ENCODE measurements around the gene VPS52. TPM values are rescaled to one million over a fixed set of nuclear protein-coding genes. Genes with fewer than 3 reads are reported as not detected.
A peak's percentile ranks its signal among the peaks of the same experiment; 100 is the strongest.
"Not testable (repeated sequence)": the region's sequence is repeated elsewhere in the genome, so short reads cannot be mapped to it uniquely, and the experiment has no call there.

Gene VPS52
- total and polyA plus RNA-seq, 4 donors, result 37.3 to 59.9 (median 43.9) TPM

- Histone ChIP-seq H3K4me3 (no peak overlapping the region), H3K27ac (ENCODE audit: low read depth in 1 of 2, low read length in 1 of 2) (no peak overlapping the region), H3K9ac (ENCODE audit: insufficient read depth in 1 of 2, low read length in 2 of 2) (no peak overlapping the region), H3K9me3 (ENCODE audit: control insufficient read depth in 4 of 4, insufficient read depth in 3 of 4, low read length in 3 of 4) (peaks cover 0 to 1% (median 0%) of the 10 kb centered on the region in 4 donors), H3K36me3 (ENCODE audit: control insufficient read depth in 4 of 4, insufficient read depth in 4 of 4, low read length in 4 of 4) (peaks cover 8 to 28% (median 21%) of the 10 kb centered on the region in 4 donors), H3K4me1 (ENCODE audit: control insufficient read depth in 5 of 5, insufficient read depth in 5 of 5, low read length in 5 of 5) (peaks cover 0 to 16% (median 15%) of the 10 kb centered on the region in 5 donors), H3K27me3 (ENCODE audit: control insufficient read depth in 3 of 3, insufficient read depth in 3 of 3, low read length in 2 of 3) (no peaks in the 10 kb centered on the region)
- no peak for TF ChIP-seq CTCF (IDR thresholded peaks at IDR 0.05; ENCODE audit: control extremely low read depth, extremely low read depth)
- WGBS, 2 donors, result 92 to 94% methylated on average over 22 of the region's 22 CpGs
- ATAC-seq (ENCODE audit: insufficient read depth, low FRiP score), result no peak
- no peak for DNase-seq
These were observed 15.6 kb upstream of the VPS52 start for GRCh38 chr6:33286946-33287914.

- ATAC-seq (ENCODE audit: insufficient read depth, low FRiP score); H3K27ac ChIP-seq (ENCODE audit: low read depth in 1 of 2, low read length in 1 of 2); H3K9me3 ChIP-seq (ENCODE audit: control insufficient read depth in 4 of 4, insufficient read depth in 3 of 4, low read length in 3 of 4); DNase-seq; H3K4me3 ChIP-seq; H3K27me3 ChIP-seq (ENCODE audit: control insufficient read depth in 3 of 3, insufficient read depth in 3 of 3, low read length in 2 of 3); H3K9ac ChIP-seq (ENCODE audit: insufficient read depth in 1 of 2, low read length in 2 of 2): not testable (repeated sequence)
- H3K4me1 ChIP-seq (ENCODE audit: control insufficient read depth in 5 of 5, insufficient read depth in 5 of 5, low read length in 5 of 5), result peaks cover 0 to 14% (median 10%) of the 10 kb centered on the region in 5 donors
- 93 to 95% methylated on average over 4 of the region's 4 CpGs for WGBS, 2 donors
- H3K36me3 ChIP-seq (ENCODE audit: control insufficient read depth in 4 of 4, insufficient read depth in 4 of 4, low read length in 4 of 4), result peaks cover 4 to 29% (median 13%) of the 10 kb centered on the region in 4 donors
These were observed 13.5 kb upstream of the VPS52 start for GRCh38 chr6:33285214-33285613.

- Histone ChIP-seq H3K9ac (ENCODE audit: insufficient read depth in 1 of 2, low read length in 2 of 2) (no peak overlapping the region), H3K4me1 (ENCODE audit: control insufficient read depth in 5 of 5, insufficient read depth in 5 of 5, low read length in 5 of 5) (peaks cover 0 to 14% (median 6%) of the 10 kb centered on the region in 5 donors), H3K9me3 (ENCODE audit: control insufficient read depth in 4 of 4, insufficient read depth in 3 of 4, low read length in 3 of 4) (peaks cover 0 to 1% (median 0%) of the 10 kb centered on the region in 4 donors), H3K4me3 (no peak overlapping the region), H3K27me3 (ENCODE audit: control insufficient read depth in 3 of 3, insufficient read depth in 3 of 3, low read length in 2 of 3) (no peaks in the 10 kb centered on the region), H3K36me3 (ENCODE audit: control insufficient read depth in 4 of 4, insufficient read depth in 4 of 4, low read length in 4 of 4) (peaks cover 8 to 36% (median 11%) of the 10 kb centered on the region in 4 donors), H3K27ac (ENCODE audit: low read depth in 1 of 2, low read length in 1 of 2) (no peak overlapping the region)
- DNase-seq (no peak), ATAC-seq (ENCODE audit: insufficient read depth, low FRiP score) (no peak)
- 88 to 97% methylated on average over 6 of the region's 6 CpGs for WGBS, 2 donors
- no peak for TF ChIP-seq CTCF (IDR thresholded peaks at IDR 0.05; ENCODE audit: control extremely low read depth, extremely low read depth)
These were observed 8.9 kb upstream of the VPS52 start for GRCh38 chr6:33280539-33280938.

- Histone ChIP-seq H3K27me3 (ENCODE audit: control insufficient read depth in 3 of 3, insufficient read depth in 3 of 3, low read length in 2 of 3) (no peaks in the 10 kb centered on the region), H3K36me3 (ENCODE audit: control insufficient read depth in 4 of 4, insufficient read depth in 4 of 4, low read length in 4 of 4) (peaks cover 9 to 38% (median 15%) of the 10 kb centered on the region in 4 donors), H3K27ac (ENCODE audit: low read depth in 1 of 2, low read length in 1 of 2) (no peak overlapping the region), H3K9me3 (ENCODE audit: control insufficient read depth in 4 of 4, insufficient read depth in 3 of 4, low read length in 3 of 4) (peaks cover 0 to 1% (median 0%) of the 10 kb centered on the region in 4 donors), H3K9ac (ENCODE audit: insufficient read depth in 1 of 2, low read length in 2 of 2) (no peak overlapping the region), H3K4me3 (no peak overlapping the region), H3K4me1 (ENCODE audit: control insufficient read depth in 5 of 5, insufficient read depth in 5 of 5, low read length in 5 of 5) (peaks cover 4 to 17% (median 6%) of the 10 kb centered on the region in 5 donors)
- ATAC-seq (ENCODE audit: insufficient read depth, low FRiP score) (no peak), DNase-seq (peak in 1 of 3 donors; percentile 12)
- WGBS, 2 donors, result 60 to 63% methylated on average over 4 to 5 of the region's 5 CpGs
- no peak for TF ChIP-seq CTCF (IDR thresholded peaks at IDR 0.05; ENCODE audit: control extremely low read depth, extremely low read depth)
These were observed 8.4 kb upstream of the VPS52 start for GRCh38 chr6:33279971-33280511.

Data from lung (tissue), 12 donors.